Esophagus squamous epithelium (tissue), 5 donors: ENCODE data around the gene CPSF4L. TPM values are rescaled to one million over a fixed set of nuclear protein-coding genes. Genes with fewer than 3 reads are reported as not detected.

ENCODE experiments used
- DNase-seq: peaks from one replicate; lab custom pipeline; 2025; lab: John Stamatoyannopoulos, UW
- H3K27ac ChIP-seq, 4 donors: fragments of 200-600 bp; sonication (generic); one replicate each; pipeline ENCODE4 v1.5.1; 2016 to 2019; ENCODE audit warnings: mild to moderate bottlenecking in 1 of 4
- H3K27me3 ChIP-seq, 4 donors: fragments of 200-600 bp; sonication (generic); 1 replicate in 3 of 4; 2 replicates in 1 of 4; pipeline versions ENCODE4 v1.5.1 to v1.6.0; 2017 to 2021; ENCODE audit warnings: antibody characterized with exemption in 1 of 4
- H3K36me3 ChIP-seq, 3 donors: fragments of 200-600 bp; sonication (generic); one replicate each; pipeline ENCODE4 v1.5.1; 2016 to 2019
- H3K4me1 ChIP-seq, 3 donors: fragments of 200-600 bp; sonication (generic); one replicate each; pipeline ENCODE4 v1.5.1; 2017 to 2019
- H3K4me3 ChIP-seq, 4 donors: fragments of 200-600 bp; sonication (generic); 1 replicate in 3 of 4; 2 replicates in 1 of 4; pipeline ENCODE4 v1.5.1; 2016 to 2019; ENCODE audit warnings: mild to moderate bottlenecking in 2 of 4, moderate library complexity in 1 of 4
- H3K9me3 ChIP-seq, 3 donors: fragments of 200-600 bp; sonication (generic); one replicate each; pipeline ENCODE4 v1.5.1; 2016 to 2019
- POLR2A ChIP-seq, 4 donors: fragments of 450-650 bp; IDR thresholded peaks; one replicate each; pipeline ENCODE4 v1.6.1; 2017; ENCODE audit warnings: antibody characterized with exemption in 4 of 4, mild to moderate bottlenecking in 4 of 4, moderate library complexity in 3 of 4
- WGBS, 2 donors: methylation state at CpG; one replicate each; pipeline ENCODE4 v1.1.5; 2018; 5-methylcytosine and 5-hydroxymethylcytosine counted together
- intact Hi-C: fragments of 100-400 bp; cut with DNase I; formaldehyde crosslinking; loops from one replicate; pipeline ENCODE4 v1.15.0; 2022
- total RNA-seq, 4 donors: library from RNA; depleted of rRNA; stranded (reverse); fragments of >200 nt; gene quantifications; one replicate each; pipeline ENCODE4 v1.1.0, GENCODE V29; 2016
- TF ChIP-seq, protein P1 (sequence below), 6 experiments: fragments of 450-650 bp in 4 of 6; fragments of 200-600 bp in 2 of 6; sonication (generic) in 2 of 6; IDR thresholded peaks; one replicate each; pipeline ENCODE4 v1.5.1; 2016 to 2019; ENCODE audit warnings: antibody characterized with exemption in 6 of 6, mild to moderate bottlenecking in 4 of 6, moderate library complexity in 4 of 6
- donor health status: DM: yes; HTN: yes; CAD: no.

Gene CPSF4L
- total RNA-seq, 4 donors from 2014 or later = not detected

- Histone ChIP-seq H3K9me3 (no peaks in the 10 kb centered on the region), H3K4me1 (peaks cover 8 to 50% (median 21%) of the 10 kb centered on the region in 3 donors), H3K4me3 (no peak overlapping the region), H3K36me3 (peaks cover 0 to 9% (median 5%) of the 10 kb centered on the region in 3 donors), H3K27me3 (no peaks in the 10 kb centered on the region), H3K27ac (peak overlapping the region in 1 of 4 donors; percentile 48)
- DNase-seq = no peak
- TF ChIP-seq, protein P1, sequence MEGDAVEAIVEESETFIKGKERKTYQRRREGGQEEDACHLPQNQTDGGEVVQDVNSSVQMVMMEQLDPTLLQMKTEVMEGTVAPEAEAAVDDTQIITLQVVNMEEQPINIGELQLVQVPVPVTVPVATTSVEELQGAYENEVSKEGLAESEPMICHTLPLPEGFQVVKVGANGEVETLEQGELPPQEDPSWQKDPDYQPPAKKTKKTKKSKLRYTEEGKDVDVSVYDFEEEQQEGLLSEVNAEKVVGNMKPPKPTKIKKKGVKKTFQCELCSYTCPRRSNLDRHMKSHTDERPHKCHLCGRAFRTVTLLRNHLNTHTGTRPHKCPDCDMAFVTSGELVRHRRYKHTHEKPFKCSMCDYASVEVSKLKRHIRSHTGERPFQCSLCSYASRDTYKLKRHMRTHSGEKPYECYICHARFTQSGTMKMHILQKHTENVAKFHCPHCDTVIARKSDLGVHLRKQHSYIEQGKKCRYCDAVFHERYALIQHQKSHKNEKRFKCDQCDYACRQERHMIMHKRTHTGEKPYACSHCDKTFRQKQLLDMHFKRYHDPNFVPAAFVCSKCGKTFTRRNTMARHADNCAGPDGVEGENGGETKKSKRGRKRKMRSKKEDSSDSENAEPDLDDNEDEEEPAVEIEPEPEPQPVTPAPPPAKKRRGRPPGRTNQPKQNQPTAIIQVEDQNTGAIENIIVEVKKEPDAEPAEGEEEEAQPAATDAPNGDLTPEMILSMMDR (IDR thresholded peaks at IDR 0.05) = no peak
- no peak for TF ChIP-seq POLR2A (IDR thresholded peaks at IDR 0.05)
- intact Hi-C loops = no loop called here
- 89 to 94% methylated on average over 2 of the region's 2 CpGs for WGBS, 2 donors
Measured at GRCh38 chr17:73224237-73224636, 37.4 kb downstream of the CPSF4L start.

DNA sequence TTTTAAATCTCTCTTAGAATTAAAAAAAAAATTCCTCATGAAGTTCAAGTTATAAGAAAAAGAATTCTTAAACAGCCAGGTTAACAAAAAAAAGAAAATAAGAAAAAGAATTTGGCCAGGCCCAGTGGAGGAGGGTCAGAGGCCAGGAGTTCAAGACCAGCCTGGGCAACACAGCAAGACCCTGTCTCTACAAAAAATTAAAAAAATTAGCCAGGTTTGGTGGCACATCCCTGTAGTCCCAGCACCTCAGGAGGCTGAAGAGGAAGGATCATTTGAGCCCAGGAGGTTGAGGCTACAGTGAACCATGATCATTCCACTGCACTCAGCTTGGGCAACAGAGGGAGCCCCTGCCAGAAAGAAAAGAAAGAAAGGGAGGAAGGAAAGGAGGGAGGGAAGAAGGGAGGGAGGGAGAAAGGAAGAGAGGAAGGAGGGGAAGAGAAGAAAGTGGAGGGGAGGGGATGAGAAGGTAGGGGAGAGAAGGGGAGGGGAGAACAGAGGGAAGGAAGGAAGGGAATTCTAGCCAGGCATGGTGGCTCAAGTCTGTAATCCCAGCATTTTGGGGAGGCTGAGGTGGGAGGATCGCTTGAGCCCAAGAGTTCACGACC, 38.0 kb downstream of the CPSF4L start:
- DNase-seq = no peak
- Histone ChIP-seq H3K4me3 (no peak overlapping the region), H3K27me3 (no peaks in the 10 kb centered on the region), H3K9me3 (no peaks in the 10 kb centered on the region), H3K27ac (no peak overlapping the region), H3K36me3 (peaks cover 0 to 15% (median 5%) of the 10 kb centered on the region in 3 donors), H3K4me1 (peaks cover 4 to 45% (median 17%) of the 10 kb centered on the region in 3 donors)
- intact Hi-C loops = no loop called here
- TF ChIP-seq, protein P1 (IDR thresholded peaks at IDR 0.05) = no peak
- TF ChIP-seq POLR2A (IDR thresholded peaks at IDR 0.05) = no peak
- 94 to 96% methylated on average over 2 of the region's 2 CpGs for WGBS, 2 donors

- WGBS, 2 donors = 97 to 100% methylated on average over 1 to 2 of the region's 2 CpGs
- no peak for DNase-seq
- no peak overlapping the region for H3K4me3 ChIP-seq
- H3K27me3 ChIP-seq = no peaks in the 10 kb centered on the region
- no peaks in the 10 kb centered on the region for H3K4me1 ChIP-seq
- intact Hi-C loops = no loop called here
- TF ChIP-seq, protein P1 (IDR thresholded peaks at IDR 0.05) = peak in 1 of 6 experiments; percentile 18
- TF ChIP-seq POLR2A (IDR thresholded peaks at IDR 0.05) = no peak
- no peaks in the 10 kb centered on the region for H3K9me3 ChIP-seq
- H3K36me3 ChIP-seq = peaks cover 0 to 67% (median 8%) of the 10 kb centered on the region in 3 donors
- no peak overlapping the region for H3K27ac ChIP-seq
Measured at GRCh38 chr17:73215447-73215846, 46.2 kb downstream of the CPSF4L start.

DNA sequence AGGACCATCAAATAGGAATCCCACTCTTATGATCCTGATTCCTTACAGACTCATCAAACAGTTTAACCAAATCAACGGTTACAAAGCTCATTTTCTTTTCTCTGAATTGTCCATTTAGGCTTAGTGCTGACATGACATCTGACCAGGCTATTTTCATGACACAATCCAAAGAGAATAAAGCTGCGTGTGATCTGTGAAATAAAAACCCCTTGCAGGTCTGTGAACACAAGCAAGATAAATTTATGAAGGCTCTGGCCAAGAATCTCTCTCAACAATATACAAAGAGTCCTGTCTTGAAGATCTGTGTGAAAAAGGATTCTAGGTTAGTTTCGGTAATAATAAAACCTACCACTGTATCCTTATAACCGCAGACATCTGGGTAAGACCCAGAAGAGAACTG, 46.8 kb downstream of the CPSF4L start:
- peaks cover 0 to 5% (median 0%) of the 10 kb centered on the region in 3 donors for H3K4me1 ChIP-seq
- intact Hi-C loops = no loop called here
- peaks cover 0 to 70% (median 8%) of the 10 kb centered on the region in 3 donors for H3K36me3 ChIP-seq
- H3K27me3 ChIP-seq = no peaks in the 10 kb centered on the region
- TF ChIP-seq, protein P1 (IDR thresholded peaks at IDR 0.05) = no peak
- no peak for TF ChIP-seq POLR2A (IDR thresholded peaks at IDR 0.05)
- no peaks in the 10 kb centered on the region for H3K9me3 ChIP-seq
- H3K4me3 ChIP-seq = no peak overlapping the region
- no peak for DNase-seq
- WGBS, 2 donors = 74 to 76% methylated on average over 4 of the region's 4 CpGs
- no peak overlapping the region for H3K27ac ChIP-seq

GRCh38 chr17:73214008-73214407, 47.7 kb downstream of the CPSF4L start:
- Histone ChIP-seq H3K36me3 (peaks cover 0 to 72% (median 8%) of the 10 kb centered on the region in 3 donors), H3K27ac (no peak overlapping the region), H3K27me3 (no peaks in the 10 kb centered on the region), H3K9me3 (no peaks in the 10 kb centered on the region), H3K4me3 (no peak overlapping the region), H3K4me1 (peaks cover 0 to 12% (median 0%) of the 10 kb centered on the region in 3 donors)
- DNase-seq = no peak
- no peak for TF ChIP-seq POLR2A (IDR thresholded peaks at IDR 0.05)
- TF ChIP-seq, protein P1 (IDR thresholded peaks at IDR 0.05) = no peak
- intact Hi-C loops = no loop called here
